Liver (tissue), 9 donors: Measurements from ENCODE around the gene CHAC1. TPM values are rescaled to one million over a fixed set of nuclear protein-coding genes. Genes with fewer than 3 reads are reported as not detected.

Source experiments
- DNase-seq: peaks from one replicate; pipeline ENCODE4 v3.0.0-alpha.2; 2017; ENCODE audit warnings: low spot score
- H3K27ac ChIP-seq, 2 donors: one replicate each; pipeline ENCODE4 v1.7.0; 2013; ENCODE audit warnings: inconsistent platforms in 2 of 2, low read length in 2 of 2, control low read depth in 1 of 2, low read depth in 1 of 2, mild to moderate bottlenecking in 1 of 2
- H3K27me3 ChIP-seq, 4 donors: one replicate each; pipeline versions ENCODE4 v1.6.1 to v1.7.0; 2013; ENCODE audit warnings: low read length in 3 of 4, inconsistent platforms in 1 of 4, mild to moderate bottlenecking in 1 of 4, moderate library complexity in 1 of 4; ENCODE audit not compliant: control insufficient read depth in 4 of 4, insufficient read depth in 4 of 4
- H3K36me3 ChIP-seq, 4 donors: one replicate each; pipeline versions ENCODE4 v1.6.1 to v1.7.0; 2013; ENCODE audit warnings: low read length in 3 of 4, mild to moderate bottlenecking in 3 of 4, low read depth in 1 of 4, moderate library complexity in 1 of 4; ENCODE audit not compliant: control insufficient read depth in 4 of 4, insufficient read depth in 3 of 4
- H3K4me1 ChIP-seq, 4 donors: one replicate each; pipeline versions ENCODE4 v1.6.1 to v1.7.0; 2013; ENCODE audit warnings: low read length in 3 of 4, mild to moderate bottlenecking in 3 of 4, moderate library complexity in 1 of 4; ENCODE audit not compliant: control insufficient read depth in 4 of 4, insufficient read depth in 4 of 4
- H3K4me3 ChIP-seq, 3 donors: one replicate each; pipeline versions ENCODE4 v1.6.1 to v1.7.0; 2013; ENCODE audit warnings: low read length in 3 of 3, control low read depth in 1 of 3, low read depth in 1 of 3, mild to moderate bottlenecking in 1 of 3
- H3K9ac ChIP-seq, 2 donors: one replicate each; pipeline ENCODE4 v1.7.0; 2013; ENCODE audit warnings: low read length in 2 of 2, mild to moderate bottlenecking in 2 of 2, moderate library complexity in 2 of 2, control low read depth in 1 of 2, low read depth in 1 of 2
- H3K9me3 ChIP-seq, 4 donors: one replicate each; pipeline versions ENCODE4 v1.6.1 to v1.7.0; 2013; ENCODE audit warnings: low read length in 3 of 4; ENCODE audit not compliant: control insufficient read depth in 4 of 4
- ATF3 ChIP-seq: IDR thresholded peaks from 2 replicates; pipeline ENCODE4 v1.6.1; 2016; ENCODE audit warnings: antibody characterized with exemption
- CTCF ChIP-seq: fragments of 150-350 bp; IDR thresholded peaks from 2 replicates; pipeline ENCODE4 v1.5.1; 2017; ENCODE audit warnings: improper control_type of control experiment, low read depth, low read length; ENCODE audit not compliant: missing input control
- EGR1 ChIP-seq, 2 donors: IDR thresholded peaks; 2 replicates each; pipeline ENCODE4 v1.6.1; 2016 to 2018; ENCODE audit warnings: antibody characterized with exemption in 2 of 2, low read depth in 2 of 2
- FOXA1 ChIP-seq: IDR thresholded peaks from 2 replicates; pipeline ENCODE4 v1.6.1; 2016; ENCODE audit warnings: antibody characterized with exemption
- FOXA2 ChIP-seq: IDR thresholded peaks from 2 replicates; pipeline ENCODE4 v1.6.1; 2016; ENCODE audit warnings: antibody characterized with exemption
- GABPA ChIP-seq, 2 donors: IDR thresholded peaks in 1 of 2; conservative IDR thresholded peaks in 1 of 2; 2 replicates each; pipeline ENCODE4 v1.6.1; 2016; ENCODE audit warnings: antibody characterized with exemption in 2 of 2, mild to moderate bottlenecking in 1 of 2, moderate library complexity in 1 of 2
- HNF4A ChIP-seq, 2 donors: conservative IDR thresholded peaks; 2 replicates each; pipeline ENCODE4 v1.6.1; 2016; ENCODE audit warnings: antibody characterized with exemption in 2 of 2, mild to moderate bottlenecking in 2 of 2
- HNF4G ChIP-seq: IDR thresholded peaks from 2 replicates; pipeline ENCODE4 v1.6.1; 2016; ENCODE audit warnings: antibody characterized with exemption
- JUND ChIP-seq, 2 donors: IDR thresholded peaks; 2 replicates each; pipeline ENCODE4 v1.6.1; 2016; ENCODE audit warnings: antibody characterized with exemption in 2 of 2
- MAX ChIP-seq: IDR thresholded peaks from 2 replicates; pipeline ENCODE4 v1.6.1; 2016; ENCODE audit warnings: antibody characterized with exemption
- NR2F2 ChIP-seq: IDR thresholded peaks from 2 replicates; pipeline ENCODE4 v1.6.1; 2016; ENCODE audit warnings: antibody characterized with exemption
- RAD21 ChIP-seq, 2 donors: IDR thresholded peaks; 2 replicates each; pipeline ENCODE4 v1.6.1; 2016; ENCODE audit warnings: antibody characterized with exemption in 2 of 2, mild to moderate bottlenecking in 2 of 2
- REST ChIP-seq: IDR thresholded peaks from 2 replicates; pipeline ENCODE4 v1.6.1; 2016; ENCODE audit warnings: antibody characterized with exemption, mild to moderate bottlenecking
- RXRA ChIP-seq, 2 donors: IDR thresholded peaks; 2 replicates each; pipeline ENCODE4 v1.6.1; 2017 to 2018; ENCODE audit warnings: antibody characterized with exemption in 2 of 2, mild to moderate bottlenecking in 1 of 2
- SP1 ChIP-seq: IDR thresholded peaks from 2 replicates; pipeline ENCODE4 v1.6.1; 2018; ENCODE audit warnings: antibody characterized with exemption, mild to moderate bottlenecking
- TAF1 ChIP-seq: conservative IDR thresholded peaks from 2 replicates; pipeline ENCODE4 v1.6.1; 2016; ENCODE audit warnings: antibody characterized with exemption, mild to moderate bottlenecking
- YY1 ChIP-seq: IDR thresholded peaks from 2 replicates; pipeline ENCODE4 v1.6.1; 2016; ENCODE audit warnings: antibody characterized with exemption, mild to moderate bottlenecking
- ZBTB33 ChIP-seq: IDR thresholded peaks from 2 replicates; pipeline ENCODE4 v1.6.1; 2016; ENCODE audit warnings: antibody characterized with exemption
- WGBS: extraction: QIAGEN DNeasy Blood & Tissue Kit; methylation state at CpG from one replicate; pipeline ENCODE4 v1.1.7; 2013; 5-methylcytosine and 5-hydroxymethylcytosine counted together
- polyA plus RNA-seq, 2 donors: library from polyadenylated mRNA; stranded (reverse) in 1 of 2; unstranded in 1 of 2; fragments of 200-250 nt in 1 of 2; fragments of >200 nt in 1 of 2; fragmentation: Nextera tagmentation in 1 of 2; extraction: Ambion mirVana in 1 of 2; gene quantifications; one replicate each; pipeline versions ENCODE4 v1.2.1 to v1.2.3, GENCODE V29; 2013 to 2015
- total RNA-seq, 2 donors: library from RNA; depleted of rRNA; stranded (reverse); fragments of >200 nt; gene quantifications; one replicate each; pipeline ENCODE4 v1.2.3, GENCODE V29; 2014
- donor health status: healthy.
- donor health status: healthy.
- donor health status: healthy.
- donor health status: healthy.
- donor health status: healthy.

CHAC1 gene
- total and polyA plus RNA-seq, 4 donors = 0.19 to 3.5 (median 1.1) TPM

- no peak for TF ChIP-seq MAX
- TF ChIP-seq RXRA (IDR thresholded peaks at IDR 0.05) = no peak
- TF ChIP-seq HNF4A (conservative IDR thresholded peaks at IDR 0.05) = no peak
- TF ChIP-seq YY1 = no peak
- no peak for TF ChIP-seq FOXA1
- TF ChIP-seq HNF4G = no peak
- TF ChIP-seq EGR1 (IDR thresholded peaks at IDR 0.05; ENCODE audit: low read depth in 2 of 2) = no peak
Measured at GRCh38 chr15:40978562-40978961, 25.3 kb downstream of the CHAC1 start (continued).

- Histone ChIP-seq H3K9me3 (no peaks in the 10 kb centered on the region), H3K4me1 (no peaks in the 10 kb centered on the region), H3K27ac (no peak overlapping the region), H3K27me3 (no peaks in the 10 kb centered on the region), H3K4me3 (no peak overlapping the region), H3K9ac (no peak overlapping the region), H3K36me3 (peaks cover 13 to 97% (median 82%) of the 10 kb centered on the region in 4 donors)
- 79% methylated on average over 3 of the region's 3 CpGs for WGBS
- TF ChIP-seq EGR1 (IDR thresholded peaks at IDR 0.05; ENCODE audit: low read depth in 2 of 2) = no peak
- TF ChIP-seq JUND (IDR thresholded peaks at IDR 0.05) = no peak
- TF ChIP-seq ATF3 = no peak
- TF ChIP-seq SP1 = no peak
- no peak for TF ChIP-seq FOXA2
- no peak for TF ChIP-seq HNF4A (conservative IDR thresholded peaks at IDR 0.05)
- TF ChIP-seq GABPA (IDR thresholded peaks at IDR 0.05 in 1 of 2, conservative IDR thresholded peaks at IDR 0.05 in 1 of 2) = no peak
- no peak for TF ChIP-seq RAD21 (IDR thresholded peaks at IDR 0.05)
- TF ChIP-seq YY1 = no peak
- no peak for TF ChIP-seq FOXA1
- TF ChIP-seq HNF4G = no peak
- no peak for TF ChIP-seq NR2F2
- no peak for TF ChIP-seq TAF1
- TF ChIP-seq RXRA (IDR thresholded peaks at IDR 0.05) = no peak
- TF ChIP-seq MAX = no peak
- TF ChIP-seq ZBTB33 = no peak
- no peak for TF ChIP-seq CTCF
- TF ChIP-seq REST = no peak
- DNase-seq = no peak
Measured at GRCh38 chr15:40981186-40981585, 27.9 kb downstream of the CHAC1 start.
